Lower lobe of right lung (tissue), 2 donors: ENCODE data around the gene SPPL3. TPM values are rescaled to one million over a fixed set of nuclear protein-coding genes. Genes with fewer than 3 reads are reported as not detected.

Source experiments
- ATAC-seq, 2 donors: fragments of 200-7000 bp; cut with Tn5 transposase; one replicate each; pipeline ENCODE4 v1.9.1; 2020 to 2022; ENCODE audit warnings: mild to moderate bottlenecking in 2 of 2, moderate library complexity in 2 of 2
- DNase-seq: peaks from one replicate; pipeline ENCODE4 v3.0.0-alpha.2; 2020
- H3K27ac ChIP-seq: fragments of 200-600 bp; one replicate; pipeline ENCODE4 v1.8.0; 2022
- H3K27me3 ChIP-seq: fragments of 200-600 bp; one replicate; pipeline ENCODE4 v1.8.0; 2022; ENCODE audit warnings: low read depth
- H3K36me3 ChIP-seq: fragments of 200-600 bp; one replicate; pipeline ENCODE4 v1.8.0; 2022; ENCODE audit warnings: mild to moderate bottlenecking
- H3K4me1 ChIP-seq: fragments of 200-600 bp; one replicate; pipeline ENCODE4 v1.8.0; 2022
- H3K4me3 ChIP-seq: fragments of 200-600 bp; one replicate; pipeline ENCODE4 v1.8.0; 2022; ENCODE audit warnings: mild to moderate bottlenecking
- H3K9me3 ChIP-seq: fragments of 200-600 bp; one replicate; pipeline ENCODE4 v1.8.0; 2022
- CTCF ChIP-seq: fragments of 200-600 bp; IDR thresholded peaks from one replicate; pipeline ENCODE4 v1.8.0; 2022; ENCODE audit warnings: antibody characterized with exemption, mild to moderate bottlenecking
- intact Hi-C: fragments of 100-400 bp; cut with DNase I; formaldehyde crosslinking; loops from one replicate; pipeline ENCODE4 v1.11.0; 2022
- total RNA-seq: library from RNA; stranded (reverse); fragmentation: NEBNext Ultra II Directional; extraction: Animal tissue kit (Norgen Biotek cat#: 25700); gene quantifications from one replicate; pipeline ENCODE4 v1.2.1, GENCODE V29; 2021
- donor health status: DM: no; HTN: yes; CAD: no; lungs with severe emphysema.

The SPPL3 gene
- total RNA-seq, 1 donor from 2014 or later, result 44.0 TPM

- no peak for DNase-seq
- Histone ChIP-seq H3K36me3 (peaks cover 5% of the 10 kb centered on the region), H3K4me1 (peaks cover 22% of the 10 kb centered on the region), H3K27ac (no peak overlapping the region), H3K27me3 (no peaks in the 10 kb centered on the region), H3K4me3 (no peak overlapping the region), H3K9me3 (no peaks in the 10 kb centered on the region)
- no peak for ATAC-seq
- intact Hi-C loops, result no loop called here
- TF ChIP-seq CTCF, result no peak
These were observed 31.7 kb downstream of the SPPL3 start for GRCh38 chr12:120872487-120872886.

DNA sequence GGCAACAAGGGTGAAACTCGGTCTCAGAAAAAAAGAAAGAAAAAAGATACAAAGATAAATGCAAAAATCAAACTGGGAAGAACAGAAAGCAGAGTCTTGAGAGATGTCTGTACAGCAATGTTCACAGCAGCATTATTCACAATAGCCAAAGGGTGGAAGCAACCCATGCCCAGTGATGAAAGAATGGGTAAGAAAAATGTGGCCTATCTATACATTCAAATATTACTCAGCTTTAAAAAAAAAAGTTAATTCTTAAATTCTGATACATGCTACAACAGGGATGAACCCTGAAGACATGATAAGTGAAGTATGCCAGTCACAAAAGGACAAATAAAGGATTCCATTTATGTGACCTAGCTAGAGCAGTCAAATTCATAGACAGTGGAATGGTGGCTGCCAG is 33.7 kb downstream of the SPPL3 start:
- no peak overlapping the region for H3K4me3 ChIP-seq
- intact Hi-C loops, result no loop called here
- H3K4me1 ChIP-seq, result peaks cover 32% of the 10 kb centered on the region
- H3K9me3 ChIP-seq, result no peaks in the 10 kb centered on the region
- TF ChIP-seq CTCF, result no peak
- peaks cover 5% of the 10 kb centered on the region for H3K36me3 ChIP-seq
- no peaks in the 10 kb centered on the region for H3K27me3 ChIP-seq
- DNase-seq, result no peak
- no peak overlapping the region for H3K27ac ChIP-seq
- no peak for ATAC-seq

DNA sequence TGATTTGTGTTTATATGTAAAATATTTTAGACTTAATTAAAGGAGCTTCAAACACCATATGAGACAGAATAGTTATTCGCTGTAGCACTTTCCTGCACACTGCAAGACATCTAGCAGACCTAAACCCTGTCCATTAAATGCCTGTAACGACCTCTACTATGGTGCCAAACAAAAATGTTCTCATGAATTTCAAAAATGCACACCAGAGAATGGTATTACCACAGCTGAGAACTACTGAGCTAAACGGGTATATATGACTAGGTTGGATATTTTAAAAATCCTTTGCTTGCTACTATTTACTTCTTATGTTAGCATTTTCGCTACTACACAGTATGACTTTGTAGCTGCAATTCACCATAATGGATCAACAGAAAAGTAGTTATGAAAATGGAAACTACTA is 34.8 kb downstream of the SPPL3 start:
- no peak for ATAC-seq
- Histone ChIP-seq H3K27me3 (no peaks in the 10 kb centered on the region), H3K27ac (no peak overlapping the region), H3K36me3 (peaks cover 5% of the 10 kb centered on the region), H3K4me1 (peaks cover 32% of the 10 kb centered on the region), H3K4me3 (no peak overlapping the region), H3K9me3 (no peaks in the 10 kb centered on the region)
- no peak for DNase-seq
- TF ChIP-seq CTCF, result no peak
- intact Hi-C loops, result no loop called here

- intact Hi-C loops, result no loop called here
- no peak for ATAC-seq
- no peaks in the 10 kb centered on the region for H3K9me3 ChIP-seq
- no peak for TF ChIP-seq CTCF
- no peaks in the 10 kb centered on the region for H3K27me3 ChIP-seq
- no peak overlapping the region for H3K4me3 ChIP-seq
- peaks cover 11% of the 10 kb centered on the region for H3K4me1 ChIP-seq
- H3K27ac ChIP-seq, result no peak overlapping the region
- DNase-seq, result no peak
- peaks cover 5% of the 10 kb centered on the region for H3K36me3 ChIP-seq
These were observed 38.0 kb downstream of the SPPL3 start for GRCh38 chr12:120866108-120866507.

GRCh38 chr12:120865098-120865497 is 39.1 kb downstream of the SPPL3 start:
- Histone ChIP-seq H3K27me3 (no peaks in the 10 kb centered on the region), H3K27ac (no peak overlapping the region), H3K4me1 (peaks cover 11% of the 10 kb centered on the region), H3K4me3 (no peak overlapping the region), H3K9me3 (no peaks in the 10 kb centered on the region), H3K36me3 (peaks cover 5% of the 10 kb centered on the region)
- intact Hi-C loops, result no loop called here
- DNase-seq (no peak), ATAC-seq (no peak)
- no peak for TF ChIP-seq CTCF

- H3K4me3 ChIP-seq, result no peak overlapping the region
- H3K36me3 ChIP-seq, result peaks cover under 1% of the 10 kb centered on the region
- peaks cover 5% of the 10 kb centered on the region for H3K9me3 ChIP-seq
- no peak for TF ChIP-seq CTCF
- DNase-seq, result no peak
- H3K27ac ChIP-seq, result no peak overlapping the region
- ATAC-seq, result no peak
- peaks cover 11% of the 10 kb centered on the region for H3K4me1 ChIP-seq
- intact Hi-C loops, result no loop called here
- no peaks in the 10 kb centered on the region for H3K27me3 ChIP-seq
These were observed 41.5 kb downstream of the SPPL3 start for GRCh38 chr12:120862664-120863063.
